Mesendoderm (in vitro differentiated cells): Measurements from ENCODE around the gene PRSS2.

Experiments
- DNase-seq: peaks from one replicate; pipeline ENCODE4 v3.0.0; 2013
- H2AK5ac ChIP-seq: 2 replicates; pipeline ENCODE4 v1.6.1; 2013; ENCODE audit warnings: low read length, inconsistent platforms
- H2BK120ac ChIP-seq: 2 replicates; pipeline ENCODE4 v1.6.1; 2013; ENCODE audit warnings: low read depth, mild to moderate bottlenecking, low read length, moderate library complexity, mixed read lengths
- H2BK15ac ChIP-seq: replicated peaks from 2 replicates; pipeline ENCODE4 v1.6.1; 2013; ENCODE audit warnings: low read depth, mild to moderate bottlenecking, moderate library complexity
- H2BK5ac ChIP-seq: 2 replicates; pipeline ENCODE4 v1.6.1; 2013; ENCODE audit warnings: low read length, inconsistent platforms
- H3K18ac ChIP-seq: 2 replicates; pipeline ENCODE4 v1.6.1; 2013; ENCODE audit warnings: mild to moderate bottlenecking, low read length, mixed read lengths
- H3K23ac ChIP-seq: one replicate; pipeline ENCODE4 v1.6.1; 2013; ENCODE audit warnings: low read length
- H3K27ac ChIP-seq: 2 replicates; pipeline ENCODE4 v1.5.1; 2013; ENCODE audit warnings: low read depth, mild to moderate bottlenecking, inconsistent platforms, low read length, moderate library complexity
- H3K27me3 ChIP-seq: 2 replicates; pipeline ENCODE4 v1.6.1; 2013; ENCODE audit warnings: low read length, control low read depth, mild to moderate bottlenecking, inconsistent platforms; ENCODE audit not compliant: insufficient read depth, poor library complexity
- H3K36me3 ChIP-seq: 2 replicates; pipeline ENCODE4 v1.6.1; 2013; ENCODE audit warnings: low read length, inconsistent platforms; ENCODE audit not compliant: control insufficient read depth, insufficient read depth
- H3K4ac ChIP-seq: one replicate; pipeline ENCODE4 v1.6.1; 2013; ENCODE audit warnings: low read depth, mild to moderate bottlenecking, low read length, moderate library complexity
- H3K4me1 ChIP-seq: 2 replicates; pipeline ENCODE4 v1.6.1; 2013; ENCODE audit warnings: low read depth, low read length, inconsistent platforms; ENCODE audit not compliant: control insufficient read depth
- H3K4me2 ChIP-seq: 2 replicates; pipeline ENCODE4 v1.6.1; 2013; ENCODE audit warnings: low read length
- H3K4me3 ChIP-seq: 2 replicates; pipeline ENCODE4 v1.5.1; 2013; ENCODE audit warnings: mild to moderate bottlenecking, low read length
- H3K56ac ChIP-seq: one replicate; pipeline ENCODE4 v1.6.1; 2013; ENCODE audit warnings: low read length
- H3K79me1 ChIP-seq: 2 replicates; pipeline ENCODE4 v1.6.1; 2013; ENCODE audit warnings: low read length, inconsistent platforms
- H3K79me2 ChIP-seq: 2 replicates; pipeline ENCODE4 v1.6.1; 2013; ENCODE audit warnings: mild to moderate bottlenecking, low read length; ENCODE audit not compliant: control insufficient read depth, insufficient read depth
- H3K9ac ChIP-seq: 2 replicates; pipeline ENCODE4 v1.6.1; 2013; ENCODE audit warnings: low read length, inconsistent platforms
- H4K5ac ChIP-seq: one replicate; pipeline ENCODE4 v1.6.1; 2013; ENCODE audit warnings: low read length
- H4K8ac ChIP-seq: one replicate; pipeline ENCODE4 v1.6.1; 2013; ENCODE audit warnings: low read depth, mild to moderate bottlenecking, control low read depth, low read length, moderate library complexity
- WGBS: extraction: QIAGEN DNeasy Blood & Tissue Kit; methylation state at CpG from one replicate; pipeline ENCODE4 v1.1.7; 2013; ENCODE audit warnings: low lambda C conversion rate, missing lambda C conversion rate; ENCODE audit not compliant: insufficient coverage; ENCODE audit errors: extremely low coverage; 5-methylcytosine and 5-hydroxymethylcytosine counted together

PRSS2 gene

DNA sequence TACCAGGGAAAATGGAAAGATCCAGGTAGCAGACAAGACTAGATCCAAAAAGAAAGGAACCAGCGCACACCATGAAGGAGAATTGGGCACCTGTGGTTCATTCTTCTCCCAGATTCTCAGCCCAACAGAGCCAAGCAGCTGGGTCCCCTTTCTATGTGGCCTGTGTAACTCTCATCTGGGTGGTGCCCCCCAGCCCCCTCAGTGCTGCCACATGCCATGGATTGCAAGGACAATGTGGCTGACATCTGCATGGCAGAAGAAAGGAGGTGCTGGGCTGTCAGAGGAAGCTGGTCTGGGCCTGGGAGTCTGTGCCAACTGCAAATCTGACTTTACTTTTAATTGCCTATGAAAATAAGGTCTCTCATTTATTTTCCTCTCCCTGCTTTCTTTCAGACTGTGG lies 21.4 kb downstream of the PRSS2 start:
- H3K79me2 ChIP-seq, result no peaks in the 10 kb centered on the region
- H3K79me1 ChIP-seq, result no peaks in the 10 kb centered on the region
- no peak overlapping the region for H4K5ac ChIP-seq
- no peak overlapping the region for H3K56ac ChIP-seq
- H2BK15ac ChIP-seq, result no peak overlapping the region
- DNase-seq, result no peak
- no peak overlapping the region for H2BK120ac ChIP-seq
- H3K9ac ChIP-seq, result no peak overlapping the region
- no peak overlapping the region for H2BK5ac ChIP-seq
- no peak overlapping the region for H3K27ac ChIP-seq
- H3K4ac ChIP-seq, result no peak overlapping the region
- no peak overlapping the region for H3K4me2 ChIP-seq
- H3K18ac ChIP-seq, result no peak overlapping the region
- H4K8ac ChIP-seq, result no peak overlapping the region
- no peaks in the 10 kb centered on the region for H3K36me3 ChIP-seq
- WGBS, result no CpG with 5 or more reads among the region's 1 CpG
- H3K27me3 ChIP-seq, result no peaks in the 10 kb centered on the region
- H3K23ac ChIP-seq, result no peak overlapping the region
- H3K4me1 ChIP-seq, result peaks cover 4% of the 10 kb centered on the region
- no peak overlapping the region for H2AK5ac ChIP-seq
- no peak overlapping the region for H3K4me3 ChIP-seq

DNA sequence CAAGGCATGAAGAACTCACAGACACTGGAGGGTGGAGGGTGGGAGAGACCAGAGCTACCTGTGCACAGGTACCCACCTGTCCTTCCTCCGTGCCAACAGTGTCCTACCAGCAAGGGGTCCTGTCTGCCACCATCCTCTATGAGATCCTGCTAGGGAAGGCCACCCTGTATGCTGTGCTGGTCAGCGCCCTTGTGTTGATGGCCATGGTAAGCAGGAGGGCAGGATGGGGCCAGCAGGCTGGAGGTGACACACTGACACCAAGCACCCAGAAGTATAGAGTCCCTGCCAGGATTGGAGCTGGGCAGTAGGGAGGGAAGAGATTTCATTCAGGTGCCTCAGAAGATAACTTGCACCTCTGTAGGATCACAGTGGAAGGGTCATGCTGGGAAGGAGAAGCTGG lies 21.8 kb downstream of the PRSS2 start:
- WGBS, result no CpG with 5 or more reads among the region's 2 CpGs
- Histone ChIP-seq H3K4ac (no peak overlapping the region), H3K79me2 (no peaks in the 10 kb centered on the region), H3K4me3 (no peak overlapping the region), H3K27ac (no peak overlapping the region), H3K4me1 (peaks cover 4% of the 10 kb centered on the region), H4K8ac (no peak overlapping the region), H3K56ac (no peak overlapping the region), H3K4me2 (no peak overlapping the region), H3K36me3 (no peaks in the 10 kb centered on the region), H2BK5ac (no peak overlapping the region), H4K5ac (no peak overlapping the region), H3K9ac (no peak overlapping the region), H2AK5ac (no peak overlapping the region), H3K23ac (no peak overlapping the region), H2BK120ac (no peak overlapping the region), H3K27me3 (no peaks in the 10 kb centered on the region), H3K18ac (no peak overlapping the region), H2BK15ac (no peak overlapping the region), H3K79me1 (no peaks in the 10 kb centered on the region)
- DNase-seq, result no peak

DNA sequence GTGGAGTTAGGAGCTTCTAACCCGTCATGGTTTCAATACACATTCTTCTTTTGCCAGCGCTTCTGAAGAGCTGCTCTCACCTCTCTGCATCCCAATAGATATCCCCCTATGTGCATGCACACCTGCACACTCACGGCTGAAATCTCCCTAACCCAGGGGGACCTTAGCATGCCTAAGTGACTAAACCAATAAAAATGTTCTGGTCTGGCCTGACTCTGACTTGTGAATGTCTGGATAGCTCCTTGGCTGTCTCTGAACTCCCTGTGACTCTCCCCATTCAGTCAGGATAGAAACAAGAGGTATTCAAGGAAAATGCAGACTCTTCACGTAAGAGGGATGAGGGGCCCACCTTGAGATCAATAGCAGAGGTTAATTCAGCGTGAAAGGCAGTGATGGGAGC lies 22.4 kb downstream of the PRSS2 start:
- H2BK5ac ChIP-seq, result no peak overlapping the region
- H3K4me1 ChIP-seq, result peaks cover 4% of the 10 kb centered on the region
- no peak overlapping the region for H3K23ac ChIP-seq
- no peak overlapping the region for H4K5ac ChIP-seq
- H2BK120ac ChIP-seq, result no peak overlapping the region
- no peaks in the 10 kb centered on the region for H3K79me1 ChIP-seq
- DNase-seq, result no peak
- H2BK15ac ChIP-seq, result no peak overlapping the region
- no peaks in the 10 kb centered on the region for H3K27me3 ChIP-seq
- WGBS, result no CpG with 5 or more reads among the region's 5 CpGs
- H3K18ac ChIP-seq, result no peak overlapping the region
- no peak overlapping the region for H2AK5ac ChIP-seq
- no peaks in the 10 kb centered on the region for H3K36me3 ChIP-seq
- no peaks in the 10 kb centered on the region for H3K79me2 ChIP-seq
- no peak overlapping the region for H3K4ac ChIP-seq
- no peak overlapping the region for H3K4me2 ChIP-seq
- no peak overlapping the region for H3K56ac ChIP-seq
- H3K27ac ChIP-seq, result no peak overlapping the region
- H3K4me3 ChIP-seq, result no peak overlapping the region
- no peak overlapping the region for H3K9ac ChIP-seq
- H4K8ac ChIP-seq, result no peak overlapping the region

DNA sequence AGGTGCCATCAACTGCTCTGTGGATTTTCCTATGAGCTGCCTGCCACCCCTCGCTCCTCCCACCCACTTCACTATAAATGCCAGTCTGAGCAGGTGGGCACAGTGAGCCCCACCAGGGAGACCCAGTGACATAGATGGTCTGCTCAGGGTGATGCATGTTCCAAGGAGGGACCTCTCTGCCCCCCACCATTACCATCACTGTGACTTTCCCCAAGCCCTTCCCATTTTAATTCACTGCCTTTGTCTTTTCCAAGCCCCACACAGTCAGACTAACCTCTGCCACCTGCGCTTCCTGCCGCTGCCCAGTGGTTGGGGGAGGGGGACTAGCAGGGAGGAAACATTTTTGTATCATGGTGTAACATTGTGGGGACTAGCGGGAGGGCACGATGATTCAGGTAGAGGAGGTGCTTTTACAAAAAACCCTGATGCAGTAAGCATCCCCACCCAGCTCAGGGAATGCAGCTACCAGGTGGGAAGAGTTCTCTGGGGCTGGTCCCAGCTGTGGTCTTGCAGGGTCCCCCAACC lies 24.6 kb downstream of the PRSS2 start:
- no peaks in the 10 kb centered on the region for H3K79me2 ChIP-seq
- H3K4ac ChIP-seq, result no peak overlapping the region
- H3K4me3 ChIP-seq, result no peak overlapping the region
- no peak overlapping the region for H3K18ac ChIP-seq
- no peak overlapping the region for H4K8ac ChIP-seq
- no peak overlapping the region for H2BK120ac ChIP-seq
- H3K79me1 ChIP-seq, result no peaks in the 10 kb centered on the region
- no peak overlapping the region for H2BK15ac ChIP-seq
- H2AK5ac ChIP-seq, result no peak overlapping the region
- no peak overlapping the region for H3K56ac ChIP-seq
- no peaks in the 10 kb centered on the region for H3K36me3 ChIP-seq
- H3K27ac ChIP-seq, result no peak overlapping the region
- no peak overlapping the region for H3K4me2 ChIP-seq
- peak; percentile 79 for DNase-seq
- H3K27me3 ChIP-seq, result no peaks in the 10 kb centered on the region
- H2BK5ac ChIP-seq, result no peak overlapping the region
- no peak overlapping the region for H3K23ac ChIP-seq
- peaks cover 4% of the 10 kb centered on the region for H3K4me1 ChIP-seq
- no CpG with 5 or more reads among the region's 5 CpGs for WGBS
- no peak overlapping the region for H4K5ac ChIP-seq
- no peak overlapping the region for H3K9ac ChIP-seq

DNA sequence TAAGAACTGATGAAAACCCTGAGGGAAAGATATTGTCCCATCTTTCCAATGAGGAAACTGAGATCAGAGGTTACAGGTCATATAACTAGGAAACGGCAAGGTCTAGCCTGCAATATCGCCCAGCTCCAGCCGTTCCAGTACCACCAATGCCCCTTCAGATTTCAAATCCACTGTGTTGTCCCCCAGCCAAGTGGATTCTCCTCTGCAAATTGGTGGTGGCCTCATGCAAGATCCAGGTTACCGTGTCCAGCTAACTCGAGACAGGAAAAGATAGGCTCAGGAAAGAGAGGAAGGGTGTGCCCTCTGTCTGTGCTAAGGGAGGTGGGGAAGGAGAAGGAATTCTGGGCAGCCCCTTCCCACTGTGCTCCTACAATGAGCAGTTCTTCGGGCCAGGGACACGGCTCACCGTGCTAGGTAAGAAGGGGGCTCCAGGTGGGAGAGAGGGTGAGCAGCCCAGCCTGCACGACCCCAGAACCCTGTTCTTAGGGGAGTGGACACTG lies 25.3 kb downstream of the PRSS2 start:
- H2AK5ac ChIP-seq, result no peak overlapping the region
- H3K56ac ChIP-seq, result peak overlapping the region; percentile 68
- peak overlapping the region; percentile 46 for H3K18ac ChIP-seq
- H3K4ac ChIP-seq, result no peak overlapping the region
- no CpG with 5 or more reads among the region's 9 CpGs for WGBS
- H2BK15ac ChIP-seq, result no peak overlapping the region
- DNase-seq, result peak; percentile 48
- no peak overlapping the region for H4K5ac ChIP-seq
- no peak overlapping the region for H3K27ac ChIP-seq
- no peaks in the 10 kb centered on the region for H3K27me3 ChIP-seq
- no peak overlapping the region for H2BK5ac ChIP-seq
- H4K8ac ChIP-seq, result no peak overlapping the region
- no peaks in the 10 kb centered on the region for H3K36me3 ChIP-seq
- peaks cover 4% of the 10 kb centered on the region for H3K4me1 ChIP-seq
- H2BK120ac ChIP-seq, result no peak overlapping the region
- peak overlapping the region; percentile 68 for H3K9ac ChIP-seq
- H3K4me3 ChIP-seq, result no peak overlapping the region
- peak overlapping the region; percentile 91 for H3K4me2 ChIP-seq
- no peak overlapping the region for H3K23ac ChIP-seq
- no peaks in the 10 kb centered on the region for H3K79me1 ChIP-seq
- no peaks in the 10 kb centered on the region for H3K79me2 ChIP-seq
